Ascending aorta (tissue), 2 donors: ENCODE results near the gene NCDN. TPM values are rescaled to one million over a fixed set of nuclear protein-coding genes. Genes with fewer than 3 reads are reported as not detected.

Experiments
- DNase-seq, 2 donors: peaks; one replicate each; pipeline ENCODE4 v3.0.0-alpha.2; 2019; ENCODE audit warnings: low spot score in 2 of 2
- H3K27ac ChIP-seq, 2 donors: fragments of 200-600 bp; sonication (generic); one replicate each; pipeline ENCODE4 v1.5.1; 2016 to 2017; ENCODE audit warnings: mild to moderate bottlenecking in 1 of 2
- H3K27me3 ChIP-seq: fragments of 200-600 bp; sonication (generic); one replicate; pipeline ENCODE4 v1.5.1; 2017
- H3K36me3 ChIP-seq, 2 donors: fragments of 200-600 bp; sonication (generic); one replicate each; pipeline ENCODE4 v1.5.1; 2016
- H3K4me1 ChIP-seq, 2 donors: fragments of 200-600 bp; sonication (generic); one replicate each; pipeline ENCODE4 v1.5.1; 2016 to 2017; ENCODE audit warnings: mild to moderate bottlenecking in 1 of 2
- H3K4me3 ChIP-seq, 2 donors: fragments of 200-600 bp; sonication (generic); one replicate each; pipeline ENCODE4 v1.5.1; 2016 to 2017; ENCODE audit warnings: mild to moderate bottlenecking in 1 of 2
- H3K9me3 ChIP-seq, 2 donors: fragments of 200-600 bp; sonication (generic); one replicate each; pipeline ENCODE4 v1.5.1; 2016
- CTCF ChIP-seq, 3 experiments: fragments of 200-600 bp in 2 of 3; fragments of 450-650 bp in 1 of 3; sonication (generic) in 2 of 3; IDR thresholded peaks; one replicate each; pipeline ENCODE4 v1.5.1; 2016 to 2019; ENCODE audit warnings: antibody characterized with exemption in 3 of 3, mild to moderate bottlenecking in 1 of 3, moderate library complexity in 1 of 3
- intact Hi-C: fragments of 100-400 bp; cut with DNase I; formaldehyde crosslinking; loops from one replicate; pipeline ENCODE4 v1.15.1; 2023
- total RNA-seq: library from RNA; depleted of rRNA; stranded (reverse); fragments of >200 nt; gene quantifications from one replicate; pipeline ENCODE4 v1.1.0, GENCODE V29; 2016

NCDN gene
- total RNA-seq, 1 donor from 2014 or later: 20.1 TPM

DNA sequence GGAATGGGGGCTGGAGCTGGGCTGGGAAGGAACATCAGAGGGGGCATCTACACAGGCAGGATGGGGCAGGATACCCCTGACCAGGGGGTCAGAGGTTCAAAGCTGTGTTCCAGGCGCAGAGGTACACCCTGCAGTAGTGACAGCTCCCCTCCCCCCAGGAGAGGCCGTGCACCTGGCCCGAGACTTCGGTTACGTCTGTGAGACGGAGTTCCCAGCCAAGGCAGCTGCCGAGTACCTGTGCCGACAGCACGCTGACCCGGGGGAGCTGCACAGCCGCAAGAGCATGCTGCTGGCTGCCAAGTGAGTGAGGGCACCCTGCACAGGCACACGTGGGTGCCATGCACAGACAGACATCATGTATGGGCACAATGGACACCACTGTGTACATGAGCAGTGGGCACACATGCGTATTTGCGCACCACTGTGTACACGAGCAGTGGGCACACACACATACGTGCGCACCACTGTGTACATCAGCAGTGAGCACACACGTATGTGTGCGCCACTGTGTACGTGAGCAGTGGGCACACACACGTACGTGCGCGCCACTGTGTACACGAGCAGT lies 33.0 kb downstream of the NCDN start:
- no peak for DNase-seq
- Histone ChIP-seq H3K27ac (no peak overlapping the region), H3K36me3 (peaks cover 0 to 5% of the 10 kb centered on the region in 2 donors), H3K27me3 (no peaks in the 10 kb centered on the region), H3K4me3 (no peak overlapping the region), H3K9me3 (no peaks in the 10 kb centered on the region), H3K4me1 (no peaks in the 10 kb centered on the region)
- no peak for TF ChIP-seq CTCF (IDR thresholded peaks at IDR 0.05)
- intact Hi-C loops: no loop called here

DNA sequence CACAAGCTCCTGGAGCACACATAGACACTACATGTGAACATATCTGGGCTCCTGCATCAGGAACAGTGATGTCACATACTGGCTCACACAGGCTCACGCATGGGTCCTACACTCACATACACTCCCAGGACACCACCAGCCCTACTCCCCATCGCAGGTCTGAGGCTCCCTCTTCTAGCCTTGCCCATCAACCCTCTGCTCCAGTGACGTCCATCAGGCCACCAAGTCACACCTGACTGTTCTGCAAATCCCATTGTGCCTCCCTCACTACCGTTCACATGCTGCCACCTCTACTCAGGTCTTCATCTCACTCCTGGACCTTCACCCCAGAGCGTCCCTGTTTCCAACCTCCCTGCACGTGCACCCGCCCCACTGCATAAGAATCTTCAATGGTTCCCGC lies 33.6 kb downstream of the NCDN start:
- no peak for DNase-seq
- Histone ChIP-seq H3K36me3 (peaks cover 0 to 5% of the 10 kb centered on the region in 2 donors), H3K4me3 (no peak overlapping the region), H3K27ac (no peak overlapping the region), H3K27me3 (no peaks in the 10 kb centered on the region), H3K9me3 (no peaks in the 10 kb centered on the region), H3K4me1 (no peaks in the 10 kb centered on the region)
- intact Hi-C loops: no loop called here
- no peak for TF ChIP-seq CTCF (IDR thresholded peaks at IDR 0.05)

DNA sequence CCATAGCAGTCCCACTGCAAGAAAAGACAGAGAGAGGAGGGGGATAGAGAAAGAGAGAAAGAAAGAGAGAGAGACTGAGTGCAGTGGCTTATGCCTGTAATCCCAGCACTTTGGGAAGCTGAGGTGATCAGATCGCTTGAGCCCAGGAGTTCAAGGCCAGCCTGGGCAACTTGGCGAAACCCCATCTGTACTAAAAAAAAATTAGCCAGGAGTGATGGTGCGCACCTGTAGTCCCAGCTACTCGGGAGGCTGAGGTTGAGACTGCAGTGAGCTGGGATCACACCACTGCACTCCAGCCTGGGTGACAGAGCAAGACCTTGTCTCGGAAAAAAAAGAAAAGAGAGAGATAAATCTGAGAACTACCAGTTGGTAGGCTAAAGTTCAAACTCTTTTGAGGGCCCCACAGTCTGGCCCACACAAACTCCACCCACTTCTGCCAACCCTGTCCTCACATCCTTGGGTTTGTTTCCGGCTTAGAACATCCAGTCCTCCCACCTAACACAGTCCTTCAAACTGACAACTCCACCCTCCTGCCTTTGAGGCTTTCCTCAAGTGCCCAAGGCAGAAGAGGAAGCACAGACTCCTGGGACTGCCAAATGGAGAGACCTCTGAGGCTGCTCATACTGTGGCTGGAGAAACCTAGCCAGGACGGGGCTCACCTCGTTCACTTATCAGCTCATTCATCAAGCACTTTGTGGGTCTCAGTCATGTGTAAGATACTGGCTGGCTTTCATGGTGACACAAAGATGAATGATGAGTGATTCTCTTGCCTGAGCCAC lies 35.6 kb downstream of the NCDN start:
- intact Hi-C loops: no loop called here
- no peak for TF ChIP-seq CTCF (IDR thresholded peaks at IDR 0.05)
- no peak overlapping the region for H3K27ac ChIP-seq

GRCh38 chr1:35594005-35594760 lies 36.6 kb downstream of the NCDN start:
- Histone ChIP-seq H3K27me3 (no peaks in the 10 kb centered on the region), H3K27ac (no peak overlapping the region), H3K4me1 (no peaks in the 10 kb centered on the region), H3K9me3 (no peaks in the 10 kb centered on the region), H3K4me3 (no peak overlapping the region), H3K36me3 (peaks cover 0 to 8% of the 10 kb centered on the region in 2 donors)
- TF ChIP-seq CTCF (IDR thresholded peaks at IDR 0.05): no peak
- intact Hi-C loops: no loop called here
- DNase-seq: no peak

More for the DNA sequence above, 35.6 kb downstream of the NCDN start:
- Histone ChIP-seq H3K9me3 (no peaks in the 10 kb centered on the region), H3K4me3 (no peak overlapping the region), H3K36me3 (peaks cover 0 to 5% of the 10 kb centered on the region in 2 donors), H3K4me1 (no peaks in the 10 kb centered on the region), H3K27me3 (no peaks in the 10 kb centered on the region)
- no peak for DNase-seq

DNA sequence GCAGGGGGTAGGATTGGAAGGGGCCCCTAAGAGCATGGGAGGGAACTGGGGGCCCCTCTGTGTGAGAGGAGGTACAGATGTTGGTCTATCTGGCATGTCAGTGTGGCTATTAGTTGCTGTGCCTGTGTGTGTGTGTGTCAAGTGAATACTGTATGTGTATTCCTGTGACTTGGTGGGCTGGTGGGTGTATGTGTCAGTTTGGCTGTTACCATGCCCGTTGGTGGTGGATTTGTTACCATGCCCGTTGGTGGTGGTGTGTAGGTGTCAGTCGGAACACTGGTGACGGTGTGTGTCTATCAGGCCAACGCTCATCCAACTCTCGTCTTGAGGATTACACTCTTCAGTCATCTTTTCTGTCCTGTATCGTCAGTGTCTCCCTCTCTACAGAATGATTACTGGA lies 38.1 kb downstream of the NCDN start:
- no peak overlapping the region for H3K27ac ChIP-seq
- no peaks in the 10 kb centered on the region for H3K9me3 ChIP-seq
- DNase-seq: no peak
- peaks cover 7 to 17% of the 10 kb centered on the region in 2 donors for H3K36me3 ChIP-seq
- no peak overlapping the region for H3K4me3 ChIP-seq
- H3K27me3 ChIP-seq: no peaks in the 10 kb centered on the region
- no peak for TF ChIP-seq CTCF (IDR thresholded peaks at IDR 0.05)
- no peaks in the 10 kb centered on the region for H3K4me1 ChIP-seq
- intact Hi-C loops: no loop called here
